Measurements from ENCODE around the gene TMEM164. TPM values are rescaled to one million over a fixed set of nuclear protein-coding genes. Genes with fewer than 3 reads are reported as not detected.

Gene TMEM164
- total and polyA plus RNA-seq, 10 of the 15 experiments (the other 5 are each of a cell fraction or from before 2014, with no cell fraction given): 0.61 to 18.3 (median 7.0) TPM

GRCh38 chrX:110060846-110061537, 58.1 kb downstream of the TMEM164 start:
- POLR2A ChIA-PET: no interaction called here
- H3K27me3 ChIP-seq (replicated peaks in 1 of 2; ENCODE audit: control insufficient read depth in 2 of 2, insufficient read depth in 2 of 2, low read length in 1 of 2): no peaks in the 10 kb centered on the region
- H2AFZ ChIP-seq (ENCODE audit: control insufficient read depth, low read depth, low read length): no peak overlapping the region
- no peaks in the 10 kb centered on the region for H3K79me2 ChIP-seq (ENCODE audit: control insufficient read depth, insufficient read depth, low read length)
- no peaks in the 10 kb centered on the region for H4K20me1 ChIP-seq (ENCODE audit: control insufficient read depth, insufficient read depth)
- BruUV-seq (replicated peaks): no TSS peak
- H3K4me3 ChIP-seq: no peak overlapping the region
- no peak overlapping the region for H3K9ac ChIP-seq (ENCODE audit: control insufficient read depth, insufficient read depth, low read length)
- in situ Hi-C loops (cut with MboI) (no loop called here), intact Hi-C loops (cut with micrococcal nuclease; ENCODE audit: unreplicated experiment) (no loop called here)
- H3K27ac ChIP-seq (ENCODE audit: control insufficient read depth, insufficient read depth): no peak overlapping the region
- FAIRE-seq (no peak), ATAC-seq (no peak), DNase-seq (ENCODE audit: low read depth, low spot score) (no peak)
- no peaks in the 10 kb centered on the region; the same call in 2 of the 3 replicates for H3K9me3 ChIP-seq (replicated peaks; ENCODE audit: control insufficient read depth, insufficient read depth, low read length)
- SMC1A ChIA-PET (ENCODE audit: uncharacterized antibody, unreplicated experiment): interaction anchor here (1.0 kb wide), 1 partner anchor 18 kb away, joined by 3 read pairs; no protein-coding TSS in a partner anchor
- RAD21 ChIA-PET (ENCODE audit: unreplicated experiment): no interaction called here
- H3K36me3 ChIP-seq (ENCODE audit: control insufficient read depth in 2 of 2, insufficient read depth in 2 of 2, low read length in 1 of 2): no peaks in the 10 kb centered on the region
- H3K4me1 ChIP-seq (ENCODE audit: control insufficient read depth, insufficient read depth, low read length): no peaks in the 10 kb centered on the region
- 38% methylated on average over 1 of the region's 1 CpG for WGBS (ENCODE audit: insufficient coverage, insufficient replicate concordance, low lambda C conversion rate, missing lambda C conversion rate)
- CTCF ChIA-PET: interaction anchor here (0.8 to 1.4 kb wide), 2 partner anchors 9 to 85 kb away, joined by 3 to 4 read pairs; no protein-coding TSS in a partner anchor
- H3K4me2 ChIP-seq (ENCODE audit: control insufficient read depth, insufficient read depth): no peak overlapping the region
- TF ChIP-seq IRF4 (IDR thresholded peaks at IDR 0.05; ENCODE audit: low read depth, low read length) (no peak), ZBTB11 (CRISPR knock-in tag; IDR thresholded peaks at IDR 0.05) (no peak), STAT3 (IDR thresholded peaks at IDR 0.05; ENCODE audit: low read depth, low read length) (no peak), REST (IDR thresholded peaks at IDR 0.05; ENCODE audit: low read depth, low read length) (no peak), MYB (IDR thresholded peaks at IDR 0.05; ENCODE audit: borderline replicate concordance, low read depth, low read length) (no peak), GABPA (IDR thresholded peaks at IDR 0.05; ENCODE audit: low read depth) (no peak), YBX1 (IDR thresholded peaks at IDR 0.05) (no peak), SPI1 (IDR thresholded peaks at IDR 0.05; ENCODE audit: borderline replicate concordance, insufficient read depth, low read depth, low read length) (no peak), RBBP5 (conservative IDR thresholded peaks at IDR 0.05) (no peak), CREM (IDR thresholded peaks at IDR 0.05; ENCODE audit: low read depth) (no peak), BCLAF1 (IDR thresholded peaks at IDR 0.05) (no peak), ZSCAN29 (IDR thresholded peaks at IDR 0.05) (no peak), IKZF1 (conservative IDR thresholded peaks at IDR 0.05) (no peak)

Data from GM12878 (cell line).